OCI-LY1 (cell line): ENCODE data around the gene RAB2B.
"Not testable (repeated sequence)": the region's sequence is repeated elsewhere in the genome, so short reads cannot be mapped to it uniquely, and the experiment has no call there.

ENCODE experiments used
- H2AFZ ChIP-seq: fragments of 200-600 bp; sonication (generic), shearing (Covaris generic); 2 replicates; pipeline ENCODE4 v1.6.0; 2014; ENCODE audit warnings: antibody characterized with exemption, mild to moderate bottlenecking, low read length
- H3F3A ChIP-seq: fragments of 200-600 bp; sonication (generic), shearing (Covaris generic); 2 replicates; pipeline ENCODE4 v1.6.0; 2014; ENCODE audit warnings: mild to moderate bottlenecking, antibody characterized with exemption, low read length, moderate library complexity; ENCODE audit not compliant: insufficient read depth
- H3K27ac ChIP-seq: fragments of 200-600 bp; sonication (generic); 2 replicates; pipeline ENCODE4 v1.5.1; 2014; ENCODE audit warnings: low read length, mixed run types, mild to moderate bottlenecking, low read depth; ENCODE audit not compliant: poor library complexity, severe bottlenecking
- H3K27me3 ChIP-seq: fragments of 200-600 bp; sonication (generic); 2 replicates; pipeline ENCODE4 v1.6.0; 2014; ENCODE audit warnings: antibody characterized with exemption, mild to moderate bottlenecking, low read length, moderate library complexity; ENCODE audit not compliant: insufficient read depth
- H3K36me3 ChIP-seq: fragments of 200-600 bp; sonication (generic); 2 replicates; pipeline ENCODE4 v1.6.1; 2014; ENCODE audit warnings: mild to moderate bottlenecking, antibody characterized with exemption, low read length, moderate library complexity, mixed read lengths; ENCODE audit not compliant: insufficient read depth
- H3K4me1 ChIP-seq: fragments of 200-600 bp; sonication (generic); 2 replicates; pipeline ENCODE4 v1.5.1; 2014; ENCODE audit warnings: mild to moderate bottlenecking, low read length, moderate library complexity; ENCODE audit not compliant: insufficient read depth, severe bottlenecking
- H3K4me2 ChIP-seq: fragments of 200-600 bp; sonication (generic), shearing (Covaris generic); 2 replicates; pipeline ENCODE4 v1.6.1; 2014; ENCODE audit warnings: low read length
- H3K4me3 ChIP-seq: fragments of 200-600 bp; sonication (generic); 2 replicates; pipeline ENCODE4 v1.5.1; 2014; ENCODE audit warnings: low read length, low read depth, mild to moderate bottlenecking, mixed read lengths; ENCODE audit not compliant: poor library complexity, severe bottlenecking
- H3K79me2 ChIP-seq: fragments of 200-600 bp; shearing (Covaris generic); 2 replicates; pipeline ENCODE4 v1.6.1; 2016; ENCODE audit warnings: mixed run types, low read length, mixed read lengths; ENCODE audit not compliant: insufficient read depth
- H3K9ac ChIP-seq: fragments of 200-600 bp; sonication (generic), shearing (Covaris generic); 2 replicates; pipeline ENCODE4 v1.6.1; 2014; ENCODE audit warnings: mild to moderate bottlenecking, low read length, mixed read lengths
- H3K9me2 ChIP-seq: fragments of 200-600 bp; sonication (generic), shearing (Covaris generic); 2 replicates; pipeline ENCODE4 v1.6.1; 2014; ENCODE audit warnings: low read depth, mild to moderate bottlenecking, low read length, mixed read lengths
- H3K9me3 ChIP-seq: fragments of 200-600 bp; shearing (Covaris generic); 2 replicates; pipeline ENCODE4 v1.6.1; 2014; ENCODE audit warnings: low read length, mixed read lengths
- H4K20me1 ChIP-seq: fragments of 200-600 bp; sonication (generic), shearing (Covaris generic); 2 replicates; pipeline ENCODE4 v1.6.0; 2016; ENCODE audit warnings: mild to moderate bottlenecking, low read length; ENCODE audit not compliant: insufficient read depth
- EZH2 ChIP-seq: fragments of 200-600 bp; sonication (generic), shearing (Covaris generic); IDR thresholded peaks from 2 replicates; pipeline ENCODE4 v1.8.0; 2017; ENCODE audit warnings: borderline replicate concordance, mixed run types, mild to moderate bottlenecking, antibody characterized with exemption, low read length, moderate library complexity, mixed read lengths
- TF ChIP-seq, protein P1 (sequence below): fragments of 200-600 bp; sonication (generic), shearing (Covaris generic); IDR thresholded peaks from 2 replicates; pipeline ENCODE4 v1.5.1; 2017; ENCODE audit warnings: mild to moderate bottlenecking, antibody characterized with exemption, low read length, moderate library complexity, mixed read lengths

RAB2B gene

DNA sequence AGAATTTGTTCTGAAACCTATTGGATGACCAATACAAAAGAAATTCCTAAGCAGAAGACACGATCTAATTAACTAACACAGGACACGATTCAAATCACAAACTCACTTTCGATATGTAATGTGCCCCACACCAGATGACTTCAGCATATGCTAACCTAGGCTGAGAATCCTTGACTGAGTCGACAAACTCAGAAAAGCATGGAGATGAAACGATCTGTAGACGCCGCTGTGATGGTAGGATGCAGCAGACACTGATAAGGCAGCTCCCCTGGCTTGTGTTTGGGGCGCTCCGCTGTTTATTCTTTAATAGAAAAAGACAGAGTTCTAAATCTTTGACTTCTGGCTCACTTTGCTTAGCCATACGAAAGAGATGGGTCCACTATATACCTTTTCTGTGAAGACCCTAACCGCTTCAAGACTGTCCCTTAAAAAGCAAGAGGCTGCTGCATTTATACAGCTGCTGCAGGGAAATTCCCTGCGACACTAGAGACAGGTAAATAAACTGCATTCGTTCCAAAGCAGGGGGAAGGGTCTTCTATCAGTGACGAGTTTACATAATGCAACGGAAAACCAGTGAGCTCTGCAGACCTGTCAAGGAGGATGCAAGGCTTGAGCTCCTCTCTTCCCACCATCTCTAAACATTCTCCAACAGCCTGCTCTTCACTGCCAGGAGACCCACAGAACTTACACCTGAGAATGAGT is 21.8 kb downstream of the RAB2B start:
- H3K36me3 ChIP-seq, result peaks cover 25% of the 10 kb centered on the region; the same call in 1 of the 2 replicates
- H4K20me1 ChIP-seq, result peaks cover 6% of the 10 kb centered on the region
- peaks cover 36% of the 10 kb centered on the region for H3K4me1 ChIP-seq
- peak overlapping the region; percentile 59 for H3K27ac ChIP-seq
- no peaks in the 10 kb centered on the region for H3K9me2 ChIP-seq
- no peaks in the 10 kb centered on the region for H3K27me3 ChIP-seq
- H3K9me3 ChIP-seq, result no peaks in the 10 kb centered on the region
- TF ChIP-seq, protein P1, sequence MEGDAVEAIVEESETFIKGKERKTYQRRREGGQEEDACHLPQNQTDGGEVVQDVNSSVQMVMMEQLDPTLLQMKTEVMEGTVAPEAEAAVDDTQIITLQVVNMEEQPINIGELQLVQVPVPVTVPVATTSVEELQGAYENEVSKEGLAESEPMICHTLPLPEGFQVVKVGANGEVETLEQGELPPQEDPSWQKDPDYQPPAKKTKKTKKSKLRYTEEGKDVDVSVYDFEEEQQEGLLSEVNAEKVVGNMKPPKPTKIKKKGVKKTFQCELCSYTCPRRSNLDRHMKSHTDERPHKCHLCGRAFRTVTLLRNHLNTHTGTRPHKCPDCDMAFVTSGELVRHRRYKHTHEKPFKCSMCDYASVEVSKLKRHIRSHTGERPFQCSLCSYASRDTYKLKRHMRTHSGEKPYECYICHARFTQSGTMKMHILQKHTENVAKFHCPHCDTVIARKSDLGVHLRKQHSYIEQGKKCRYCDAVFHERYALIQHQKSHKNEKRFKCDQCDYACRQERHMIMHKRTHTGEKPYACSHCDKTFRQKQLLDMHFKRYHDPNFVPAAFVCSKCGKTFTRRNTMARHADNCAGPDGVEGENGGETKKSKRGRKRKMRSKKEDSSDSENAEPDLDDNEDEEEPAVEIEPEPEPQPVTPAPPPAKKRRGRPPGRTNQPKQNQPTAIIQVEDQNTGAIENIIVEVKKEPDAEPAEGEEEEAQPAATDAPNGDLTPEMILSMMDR, result no peak
- no peak for TF ChIP-seq EZH2
- H3K9ac ChIP-seq, result peak overlapping the region; percentile 87
- H3K79me2 ChIP-seq, result peaks cover 56% of the 10 kb centered on the region
- no peak overlapping the region for H2AFZ ChIP-seq
- peak overlapping the region; percentile 88 for H3K4me2 ChIP-seq
- peak overlapping the region; percentile 85 for H3K4me3 ChIP-seq
- H3F3A ChIP-seq, result peaks cover 6% of the 10 kb centered on the region; the same call in 1 of the 2 replicates

DNA sequence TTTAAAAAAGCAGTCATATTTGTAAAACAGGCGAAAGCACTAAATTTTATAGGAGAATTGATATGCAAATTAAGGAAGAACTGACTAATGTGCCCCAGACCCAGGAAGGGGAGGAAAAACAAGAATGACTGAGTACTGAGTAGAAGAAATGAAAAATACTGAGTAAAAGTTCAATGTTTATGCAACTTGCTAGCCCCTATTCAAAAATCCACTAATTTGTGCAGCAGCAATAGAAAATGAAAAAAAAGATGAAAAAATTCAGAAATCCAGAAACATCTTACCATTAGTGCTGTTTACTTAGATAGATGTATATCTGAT is 26.9 kb downstream of the RAB2B start:
- H3K27me3 ChIP-seq, result no peaks in the 10 kb centered on the region
- H3K9me2 ChIP-seq, result no peaks in the 10 kb centered on the region
- H3K79me2 ChIP-seq, result peaks cover 90% of the 10 kb centered on the region
- H3K4me2 ChIP-seq, result no peak overlapping the region; the same call in 1 of the 2 replicates
- peaks cover 37% of the 10 kb centered on the region for H3K36me3 ChIP-seq
- TF ChIP-seq EZH2, result no peak
- TF ChIP-seq, protein P1, result no peak
- H3K4me3 ChIP-seq, result no peak overlapping the region
- no peaks in the 10 kb centered on the region for H3K9me3 ChIP-seq
- H3K27ac ChIP-seq, result peak overlapping the region; percentile 4
- peaks cover 6% of the 10 kb centered on the region for H4K20me1 ChIP-seq
- no peak overlapping the region for H2AFZ ChIP-seq
- no peaks in the 10 kb centered on the region for H3F3A ChIP-seq
- peaks cover 31% of the 10 kb centered on the region for H3K4me1 ChIP-seq
- no peak overlapping the region for H3K9ac ChIP-seq

DNA sequence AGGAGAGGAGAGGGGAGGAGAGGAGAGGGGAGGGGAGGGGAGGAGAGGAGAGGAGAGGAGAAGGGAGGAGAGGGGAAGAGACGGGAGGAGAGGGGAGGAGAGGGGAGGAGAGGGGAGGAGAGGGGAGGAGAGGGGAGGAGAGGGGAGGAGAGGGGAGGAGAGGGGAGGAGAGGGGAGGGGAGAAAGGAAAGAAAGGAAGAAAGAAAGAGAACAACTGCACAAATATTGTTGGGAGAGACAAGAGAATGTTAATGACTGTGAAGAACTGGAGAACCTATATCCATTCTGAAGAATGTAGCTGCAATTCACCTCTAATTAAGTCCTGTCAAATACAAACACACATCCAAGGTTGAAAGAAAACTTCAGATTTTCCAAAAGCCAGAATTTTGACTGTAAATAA is 34.1 kb downstream of the RAB2B start:
- H3K36me3 ChIP-seq, H3F3A ChIP-seq, H2AFZ ChIP-seq, H3K4me1 ChIP-seq, H3K27me3 ChIP-seq, H3K9ac ChIP-seq, H4K20me1 ChIP-seq, H3K9me3 ChIP-seq, H3K27ac ChIP-seq, H3K4me3 ChIP-seq, H3K4me2 ChIP-seq, H3K9me2 ChIP-seq: not testable (repeated sequence)
- H3K79me2 ChIP-seq, result peaks cover 62% of the 10 kb centered on the region

DNA sequence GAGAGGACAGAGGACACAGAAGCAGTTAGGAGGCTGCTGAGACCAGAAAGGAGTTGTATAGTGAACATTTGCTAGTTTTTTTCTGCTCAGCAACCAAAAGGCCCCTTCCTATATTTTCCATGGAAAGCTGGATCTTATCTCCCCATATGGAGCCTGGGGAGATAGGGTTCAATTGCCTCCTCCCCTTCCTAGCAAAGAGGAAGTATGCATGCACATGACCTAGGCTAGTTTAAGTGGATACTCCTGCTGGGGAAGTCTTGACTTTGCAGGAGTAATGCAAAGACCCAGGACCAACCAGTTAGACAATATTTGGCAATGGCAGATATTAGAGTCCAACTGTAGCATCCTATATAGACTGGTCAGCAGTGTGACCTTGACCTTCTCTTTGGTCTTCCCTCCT is 35.9 kb downstream of the RAB2B start:
- no peak overlapping the region for H3K4me3 ChIP-seq
- peaks cover 59% of the 10 kb centered on the region for H3K79me2 ChIP-seq
- no peak overlapping the region for H3K9ac ChIP-seq
- no peaks in the 10 kb centered on the region for H3F3A ChIP-seq
- H3K9me3 ChIP-seq, result no peaks in the 10 kb centered on the region
- peaks cover 5% of the 10 kb centered on the region; the same call in 1 of the 2 replicates for H3K36me3 ChIP-seq
- no peak overlapping the region for H2AFZ ChIP-seq
- H3K27ac ChIP-seq, result no peak overlapping the region
- no peaks in the 10 kb centered on the region for H4K20me1 ChIP-seq
- H3K27me3 ChIP-seq, result no peaks in the 10 kb centered on the region
- TF ChIP-seq, protein P1, result no peak
- TF ChIP-seq EZH2, result no peak
- H3K4me2 ChIP-seq, result no peak overlapping the region
- no peaks in the 10 kb centered on the region for H3K9me2 ChIP-seq
- peaks cover 14% of the 10 kb centered on the region for H3K4me1 ChIP-seq
